NCI-H226 (cell line): Measurements from ENCODE around the gene ZBTB7C.
A peak's percentile ranks its signal among the peaks of the same experiment; 100 is the strongest.
"Not testable (repeated sequence)": the region's sequence is repeated elsewhere in the genome, so short reads cannot be mapped to it uniquely, and the experiment has no call there.

ENCODE experiments used
- DNase-seq: peaks from one replicate; pipeline ENCODE4 v3.0.0-alpha.2; 2015

ZBTB7C gene

GRCh38 chr18:48408727-48409590 is at the start of gene ZBTB7C:
TSS of gene ZBTB7C (minus strand) at chr18:48409383.
- peak; percentile 3 for DNase-seq

GRCh38 chr18:48456838-48457237 is 47.7 kb upstream of the ZBTB7C start:
- DNase-seq, result no peak

GRCh38 chr18:48455555-48456478 is 46.6 kb upstream of the ZBTB7C start:
- DNase-seq, result peak; percentile 54

- DNase-seq, result no peak
These were observed 45.1 kb upstream of the ZBTB7C start for GRCh38 chr18:48454261-48454757.

GRCh38 chr18:48453330-48454066 is 44.3 kb upstream of the ZBTB7C start:
- no peak for DNase-seq

GRCh38 chr18:48452861-48453323 is 43.7 kb upstream of the ZBTB7C start:
- DNase-seq, result no peak

GRCh38 chr18:48450685-48451084 is 41.5 kb upstream of the ZBTB7C start:
- DNase-seq, result no peak

GRCh38 chr18:48446582-48447225 is 37.5 kb upstream of the ZBTB7C start:
- DNase-seq, result peak; percentile 54

- DNase-seq, result peak; percentile 33
These were observed 36.4 kb upstream of the ZBTB7C start for GRCh38 chr18:48445540-48445939.

- DNase-seq, result no peak
These were observed 33.6 kb upstream of the ZBTB7C start for GRCh38 chr18:48442761-48443160.

- no peak for DNase-seq
These were observed 32.3 kb upstream of the ZBTB7C start for GRCh38 chr18:48441405-48441881.

- no peak for DNase-seq
These were observed 31.7 kb upstream of the ZBTB7C start for GRCh38 chr18:48440924-48441323.

GRCh38 chr18:48436907-48437306 is 27.7 kb upstream of the ZBTB7C start:
- no peak for DNase-seq

GRCh38 chr18:48434382-48434781 is 25.2 kb upstream of the ZBTB7C start:
- not testable (repeated sequence) for DNase-seq

- DNase-seq, result no peak
These were observed 24.4 kb upstream of the ZBTB7C start for GRCh38 chr18:48433541-48433940.

GRCh38 chr18:48430150-48430549 is 21.0 kb upstream of the ZBTB7C start:
- no peak for DNase-seq

GRCh38 chr18:48428475-48429177 is 19.4 kb upstream of the ZBTB7C start:
- no peak for DNase-seq

GRCh38 chr18:48422947-48423378 is 13.8 kb upstream of the ZBTB7C start:
- DNase-seq, result no peak

GRCh38 chr18:48419277-48420022 is 10.3 kb upstream of the ZBTB7C start:
- no peak for DNase-seq

- DNase-seq, result no peak
These were observed 9.5 kb upstream of the ZBTB7C start for GRCh38 chr18:48418539-48419276.
